Measurements from ENCODE around the gene RNF141.

The RNF141 gene

DNA sequence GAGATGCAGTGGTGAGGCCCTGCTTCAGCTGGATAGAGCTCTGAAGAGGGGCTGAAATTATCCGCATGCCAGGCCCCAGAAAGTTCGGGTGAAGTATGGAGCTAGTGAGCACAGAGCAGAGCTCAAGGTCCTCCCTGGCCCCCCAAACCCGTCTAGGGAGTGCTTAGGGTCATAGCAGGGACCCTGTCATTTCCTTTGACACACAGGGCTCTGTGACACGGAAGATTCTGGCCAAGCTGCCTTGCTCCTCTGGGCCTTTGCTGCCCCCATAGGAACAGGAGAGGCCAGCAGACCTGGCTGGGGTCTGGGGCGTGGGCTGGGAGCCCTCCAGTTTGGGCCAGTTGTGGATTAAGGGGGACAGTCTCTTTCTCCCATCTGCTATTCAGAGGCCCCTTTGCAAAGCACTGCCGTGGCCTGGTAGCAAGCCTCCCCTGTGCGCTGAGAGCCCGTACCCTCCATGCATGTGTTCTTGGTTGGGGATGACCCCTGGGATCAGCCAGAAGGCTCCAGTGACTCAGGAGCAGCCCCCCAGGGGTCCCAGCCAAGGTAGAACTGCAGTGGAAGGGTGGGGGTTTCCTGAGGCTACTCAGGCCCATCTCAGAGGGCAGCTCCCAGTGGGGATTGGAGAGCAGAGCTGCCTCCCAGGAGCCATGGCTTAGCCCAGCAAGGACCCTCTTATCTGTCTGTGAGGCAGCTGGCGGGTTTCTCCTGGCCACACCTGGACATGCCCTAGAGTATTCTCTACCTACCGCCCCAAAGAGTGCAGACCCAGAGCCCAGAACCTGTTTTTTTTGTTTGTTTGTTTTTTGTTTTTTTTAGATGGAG is 42.3 kb downstream of the RNF141 start:
- no peak for DNase-seq (ENCODE audit: low read depth in 2 of 2, low spot score in 1 of 2)

DNA sequence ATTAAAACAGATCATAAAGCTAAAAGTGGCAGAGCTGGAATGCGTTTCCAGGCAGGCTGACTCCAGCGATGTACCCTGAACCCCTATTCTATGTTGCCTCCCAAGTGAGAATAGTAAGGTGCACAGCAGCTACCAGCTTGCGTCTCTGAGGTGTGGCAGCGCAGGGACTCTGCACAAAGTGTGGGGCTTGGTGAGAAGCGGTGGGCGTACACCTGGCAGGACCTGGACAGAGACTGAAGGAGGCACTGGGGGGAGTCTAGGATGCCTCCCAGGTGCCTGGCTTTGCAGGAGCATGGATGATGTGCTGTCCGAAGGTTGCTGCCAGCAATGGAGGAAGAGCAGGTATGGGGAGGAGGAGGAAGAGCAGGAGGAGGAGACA is 43.0 kb downstream of the RNF141 start:
- no peak for DNase-seq (ENCODE audit: low read depth in 2 of 2, low spot score in 1 of 2)

- no peak for DNase-seq (ENCODE audit: low read depth in 2 of 2, low spot score in 1 of 2)
Observed at GRCh38 chr11:10497371-10498021, 43.5 kb downstream of the RNF141 start.

DNA sequence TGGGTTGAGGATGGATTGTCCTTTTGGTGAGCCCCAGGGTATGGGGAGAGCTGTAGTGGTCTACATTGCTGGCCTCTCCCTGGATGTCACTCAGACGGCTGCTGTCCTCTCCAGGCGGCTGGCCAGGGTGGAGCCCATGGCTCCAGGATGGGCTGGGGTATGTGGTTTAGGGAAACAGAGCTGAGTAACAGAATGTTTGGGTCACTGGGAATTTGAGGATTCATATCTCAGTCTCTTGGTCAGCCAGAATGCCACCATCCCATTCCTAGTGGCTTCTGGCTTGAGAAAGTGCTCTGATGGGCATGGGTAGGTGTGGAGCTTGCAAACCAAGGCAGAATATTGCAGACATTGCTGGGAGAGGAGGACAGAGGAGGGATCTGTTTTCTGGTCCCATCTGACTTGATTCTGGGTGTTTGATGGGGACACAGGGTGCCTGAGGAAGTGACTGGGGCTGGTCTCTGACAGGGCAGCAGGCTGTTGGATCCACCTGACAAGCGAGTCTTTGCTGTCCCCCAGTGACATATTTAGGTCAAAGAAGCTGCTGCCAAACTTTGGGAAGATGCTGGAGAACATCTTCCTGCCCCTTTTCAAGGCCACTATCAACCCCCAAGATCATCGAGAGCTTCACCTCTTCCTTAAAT is 44.6 kb downstream of the RNF141 start:
- DNase-seq (ENCODE audit: low read depth in 2 of 2, low spot score in 1 of 2): no peak

- no peak for DNase-seq (ENCODE audit: low read depth in 2 of 2, low spot score in 1 of 2)
Observed at GRCh38 chr11:10495464-10495786, 45.6 kb downstream of the RNF141 start.

DNA sequence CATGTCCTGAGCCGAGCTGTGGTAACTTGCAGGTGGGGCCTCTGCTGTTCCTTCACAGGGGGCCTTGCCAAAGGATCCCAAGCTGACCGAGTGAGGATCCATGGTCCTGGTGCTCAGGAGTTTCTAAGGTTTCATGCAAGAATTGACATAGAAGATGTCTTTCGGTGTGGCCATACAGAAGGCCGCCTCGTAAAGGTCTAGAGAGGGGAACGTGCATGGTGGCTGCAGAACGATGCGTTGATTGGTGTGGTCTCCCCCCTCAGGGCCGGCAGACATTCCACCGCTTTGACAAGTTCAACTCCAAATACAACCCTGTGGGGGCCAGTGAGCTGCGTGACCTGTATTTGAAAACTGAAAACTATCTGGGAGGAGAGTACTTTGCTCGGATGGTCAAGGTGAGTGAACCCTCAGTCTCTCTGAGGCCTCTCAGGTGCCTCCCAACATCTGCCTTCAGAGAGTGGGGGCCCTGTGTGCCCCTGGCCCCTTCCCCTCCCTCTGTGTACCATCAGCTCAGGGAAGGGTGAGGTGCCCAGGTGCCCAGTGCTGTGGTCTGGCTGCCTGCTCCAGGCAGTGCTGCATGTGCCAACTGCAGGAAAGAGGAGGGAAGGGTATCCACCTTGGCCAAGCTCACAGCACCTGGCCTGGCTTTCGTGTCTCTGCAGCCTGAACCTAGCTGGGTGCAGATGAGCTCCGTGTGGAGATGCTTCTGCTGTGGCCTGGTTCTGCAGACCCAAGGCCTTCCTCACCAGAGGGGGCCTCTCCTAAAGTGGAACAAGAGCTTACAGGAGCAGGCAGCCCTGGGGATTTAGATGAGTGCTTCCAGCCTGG is 46.1 kb downstream of the RNF141 start:
- DNase-seq (ENCODE audit: low read depth in 2 of 2, low spot score in 1 of 2): no peak

GRCh38 chr11:10493041-10493663 is 47.8 kb downstream of the RNF141 start:
- DNase-seq (ENCODE audit: low read depth in 2 of 2, low spot score in 1 of 2): no peak

DNA sequence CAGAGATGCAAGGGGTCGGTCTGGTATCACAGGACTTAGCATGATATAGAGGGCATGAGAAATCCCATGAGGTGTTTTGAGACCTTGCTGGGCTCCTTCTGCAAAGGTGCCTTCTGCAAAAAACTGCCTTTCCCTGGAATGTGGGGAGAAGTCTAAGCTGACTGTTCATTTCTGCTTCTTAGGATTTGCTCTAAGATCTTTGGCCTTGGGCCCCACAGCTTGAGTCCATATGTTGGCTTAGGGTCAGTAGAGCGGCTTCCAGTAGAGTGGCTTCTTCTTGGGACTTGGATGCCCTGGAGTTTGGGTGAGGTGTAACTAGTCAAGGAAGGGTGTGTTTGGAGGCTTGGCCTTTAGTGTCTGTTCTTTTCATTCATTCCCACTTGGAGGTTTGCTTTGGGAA is 48.9 kb downstream of the RNF141 start:
- DNase-seq (ENCODE audit: low read depth in 2 of 2, low spot score in 1 of 2): no peak

GRCh38 chr11:10490398-10491241 is 50.4 kb downstream of the RNF141 start:
- no peak for DNase-seq (ENCODE audit: low read depth in 2 of 2, low spot score in 1 of 2)

DNA sequence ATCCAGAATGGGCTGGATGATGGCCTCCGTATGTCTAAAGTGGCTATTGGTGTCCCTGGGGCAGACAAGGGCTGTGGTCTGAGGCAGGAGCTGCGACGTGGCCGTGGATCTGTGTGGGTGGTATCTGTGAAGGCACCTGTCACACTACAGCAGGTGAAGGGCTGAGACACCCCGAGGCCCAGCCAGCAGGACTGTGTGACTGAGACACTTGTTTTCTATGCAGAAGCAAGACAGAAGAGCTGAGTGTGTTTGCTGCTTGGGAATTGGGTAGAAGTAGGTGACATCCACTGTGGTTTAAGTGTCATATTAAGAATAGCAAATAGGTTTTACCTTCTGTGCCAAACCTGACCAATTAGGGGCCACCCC is 51.0 kb downstream of the RNF141 start:
- DNase-seq (ENCODE audit: low read depth in 2 of 2, low spot score in 1 of 2): no peak

- no peak for DNase-seq (ENCODE audit: low read depth in 2 of 2, low spot score in 1 of 2)
Observed at GRCh38 chr11:10488934-10489691, 51.9 kb downstream of the RNF141 start.

DNA sequence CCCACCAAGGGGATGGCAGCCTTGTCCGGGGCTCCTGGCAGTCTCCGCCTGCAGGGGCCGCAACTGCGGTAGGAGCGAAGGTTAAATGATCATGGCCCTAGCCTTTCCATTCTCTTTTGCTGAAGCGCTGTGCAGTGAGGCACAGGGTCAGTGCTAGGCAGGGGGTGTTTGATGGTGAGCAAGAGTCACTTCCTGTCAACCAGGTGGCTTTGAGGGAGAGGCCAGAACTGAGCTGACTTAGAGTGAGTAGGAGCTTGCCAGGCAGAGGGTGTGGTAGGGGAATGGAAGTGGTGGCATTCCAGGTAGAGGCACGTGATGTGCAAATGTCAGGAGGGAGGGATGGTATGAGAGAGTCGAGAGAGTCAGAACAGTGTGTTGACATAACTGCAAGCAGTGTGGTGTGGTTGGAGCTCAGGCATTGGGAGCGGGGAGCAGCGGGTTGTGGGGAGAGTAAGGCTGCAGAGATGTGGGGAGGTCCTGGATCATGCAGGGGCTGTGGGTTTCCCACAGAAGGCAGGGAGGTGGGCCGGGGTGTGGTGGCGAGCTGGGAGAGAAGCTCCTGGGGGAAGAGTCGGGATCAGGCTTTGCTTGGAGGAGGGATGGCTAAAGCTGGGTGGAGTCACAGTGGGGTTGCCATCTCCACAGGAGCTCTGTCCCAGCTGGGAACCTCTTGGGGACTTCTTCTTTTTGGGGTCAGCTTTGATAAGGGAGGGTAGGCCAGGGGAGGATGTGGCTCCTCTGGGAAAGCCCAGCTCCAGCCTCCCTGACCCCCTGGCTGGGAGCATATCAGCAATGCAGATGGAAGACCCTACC is 52.7 kb downstream of the RNF141 start:
- DNase-seq (ENCODE audit: low read depth in 2 of 2, low spot score in 1 of 2): no peak

DNA sequence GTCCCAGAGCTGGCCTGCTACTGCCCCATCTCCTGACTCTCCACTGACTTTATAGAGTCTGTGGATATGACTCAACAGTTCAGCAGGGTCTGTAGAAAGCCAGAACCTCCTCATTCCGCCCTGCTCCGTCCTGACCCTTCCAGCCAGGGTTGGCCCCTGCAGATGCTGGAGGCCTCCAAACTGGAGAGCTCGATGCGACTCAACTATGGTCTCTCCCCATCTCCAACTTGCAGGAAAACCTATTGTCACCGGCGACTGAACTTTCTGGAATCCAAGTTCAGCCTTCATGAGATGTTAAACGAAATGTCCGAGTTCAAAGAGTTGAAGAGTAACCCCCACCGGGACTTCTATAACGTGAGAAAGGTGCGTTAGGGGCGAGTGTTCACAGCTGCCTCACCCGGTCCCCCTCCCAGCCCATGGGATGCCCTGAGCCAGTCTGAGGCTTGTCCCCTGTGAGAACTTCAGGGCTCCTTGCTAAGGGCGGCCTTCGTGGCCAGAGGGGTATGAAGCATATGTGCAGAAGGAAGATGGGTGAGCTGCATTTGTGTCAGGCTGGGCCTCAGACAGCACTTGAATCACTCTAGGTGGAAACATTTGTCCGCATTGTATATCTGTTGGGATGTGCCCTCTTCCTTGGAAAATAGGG is 53.9 kb downstream of the RNF141 start:
- no peak for DNase-seq (ENCODE audit: low read depth in 2 of 2, low spot score in 1 of 2)

GRCh38 chr11:10486161-10486840 is 54.7 kb downstream of the RNF141 start:
- DNase-seq (ENCODE audit: low read depth in 2 of 2, low spot score in 1 of 2): no peak

GRCh38 chr11:10485646-10486045 is 55.3 kb downstream of the RNF141 start:
- no peak for DNase-seq (ENCODE audit: low read depth in 2 of 2, low spot score in 1 of 2)

- DNase-seq (ENCODE audit: low read depth in 2 of 2, low spot score in 1 of 2): no peak
Observed at GRCh38 chr11:10484461-10485180, 56.4 kb downstream of the RNF141 start.

- no peak for DNase-seq (ENCODE audit: low read depth in 2 of 2, low spot score in 1 of 2)
Observed at GRCh38 chr11:10483584-10483983, 57.4 kb downstream of the RNF141 start.
